Measurements from ENCODE around the gene CDKL2.

Gene CDKL2

GRCh38 chr4:75530556-75531322, 99.6 kb downstream of the CDKL2 start:
- DNase-seq (ENCODE audit: low read depth), result no peak
- TF ChIP-seq CTCF (conservative IDR thresholded peaks at IDR 0.05; ENCODE audit: control insufficient read depth, insufficient read depth, low read depth, low read length), result no peak
- no peak overlapping the region for H3K4me3 ChIP-seq (ENCODE audit: control insufficient read depth, low read depth, low read length)
